Prostate gland (tissue), 2 donors: Measurements from ENCODE around the gene USP40.

Source experiments
- POLR2A ChIP-seq: fragments of 450-650 bp; IDR thresholded peaks from one replicate; pipeline ENCODE4 v1.6.1; 2016; ENCODE audit warnings: antibody characterized with exemption, mild to moderate bottlenecking
- POLR2AphosphoS5 ChIP-seq: sonication (generic); formaldehyde crosslinking; IDR thresholded peaks from one replicate; pipeline ENCODE4 v1.6.1; 2017; ENCODE audit warnings: antibody characterized with exemption
- TF ChIP-seq, protein P1 (sequence below), 4 experiments: fragments of 200-600 bp in 2 of 4; fragments of 450-650 bp in 2 of 4; sonication (generic) in 2 of 4; IDR thresholded peaks; 1 replicate in 3 of 4; 2 replicates in 1 of 4; pipeline ENCODE4 v1.5.1; 2016 to 2019; ENCODE audit warnings: antibody characterized with exemption in 4 of 4, mild to moderate bottlenecking in 2 of 4, moderate library complexity in 2 of 4

DNA sequence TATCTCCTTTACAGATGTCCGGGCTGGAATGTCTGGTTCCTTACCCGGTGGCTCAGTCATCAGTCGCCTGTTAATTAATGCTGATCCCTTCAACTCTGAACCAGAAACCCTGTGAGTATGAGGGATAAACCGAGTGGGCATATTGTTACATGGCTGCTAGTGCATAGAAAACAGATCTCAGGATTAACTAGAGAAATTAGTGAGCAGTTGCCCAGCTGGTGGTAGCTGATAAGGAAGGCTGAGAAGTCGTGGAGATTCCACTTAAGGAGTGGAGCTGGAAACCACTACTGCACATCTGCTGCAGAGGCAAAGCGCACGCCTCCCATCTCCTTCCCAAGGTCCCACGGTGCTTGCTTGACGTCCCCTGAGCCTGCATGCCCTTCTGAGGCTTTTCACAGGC, 114.6 kb downstream of the USP40 start:
- TF ChIP-seq, protein P1, sequence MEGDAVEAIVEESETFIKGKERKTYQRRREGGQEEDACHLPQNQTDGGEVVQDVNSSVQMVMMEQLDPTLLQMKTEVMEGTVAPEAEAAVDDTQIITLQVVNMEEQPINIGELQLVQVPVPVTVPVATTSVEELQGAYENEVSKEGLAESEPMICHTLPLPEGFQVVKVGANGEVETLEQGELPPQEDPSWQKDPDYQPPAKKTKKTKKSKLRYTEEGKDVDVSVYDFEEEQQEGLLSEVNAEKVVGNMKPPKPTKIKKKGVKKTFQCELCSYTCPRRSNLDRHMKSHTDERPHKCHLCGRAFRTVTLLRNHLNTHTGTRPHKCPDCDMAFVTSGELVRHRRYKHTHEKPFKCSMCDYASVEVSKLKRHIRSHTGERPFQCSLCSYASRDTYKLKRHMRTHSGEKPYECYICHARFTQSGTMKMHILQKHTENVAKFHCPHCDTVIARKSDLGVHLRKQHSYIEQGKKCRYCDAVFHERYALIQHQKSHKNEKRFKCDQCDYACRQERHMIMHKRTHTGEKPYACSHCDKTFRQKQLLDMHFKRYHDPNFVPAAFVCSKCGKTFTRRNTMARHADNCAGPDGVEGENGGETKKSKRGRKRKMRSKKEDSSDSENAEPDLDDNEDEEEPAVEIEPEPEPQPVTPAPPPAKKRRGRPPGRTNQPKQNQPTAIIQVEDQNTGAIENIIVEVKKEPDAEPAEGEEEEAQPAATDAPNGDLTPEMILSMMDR (IDR thresholded peaks at IDR 0.05), result no peak
- TF ChIP-seq POLR2AphosphoS5 (no peak), POLR2A (no peak)
